Hematopoietic multipotent progenitor cell treated with erythropoietin and hydrocortisone succinate and interleukin-3 and kit ligand, for 17 days (in vitro differentiated cells): ENCODE measurements around the gene TCF12.

Source experiments
- DNase-seq: peaks from one replicate; pipeline ENCODE4 v3.0.0-alpha.2; 2015; ENCODE audit warnings: low spot score

The TCF12 gene

GRCh38 chr15:57297630-57298029 lies 379.2 kb downstream of the TCF12 start:
- no peak for DNase-seq

GRCh38 chr15:57298204-57298603 lies 379.8 kb downstream of the TCF12 start:
- no peak for DNase-seq

DNA sequence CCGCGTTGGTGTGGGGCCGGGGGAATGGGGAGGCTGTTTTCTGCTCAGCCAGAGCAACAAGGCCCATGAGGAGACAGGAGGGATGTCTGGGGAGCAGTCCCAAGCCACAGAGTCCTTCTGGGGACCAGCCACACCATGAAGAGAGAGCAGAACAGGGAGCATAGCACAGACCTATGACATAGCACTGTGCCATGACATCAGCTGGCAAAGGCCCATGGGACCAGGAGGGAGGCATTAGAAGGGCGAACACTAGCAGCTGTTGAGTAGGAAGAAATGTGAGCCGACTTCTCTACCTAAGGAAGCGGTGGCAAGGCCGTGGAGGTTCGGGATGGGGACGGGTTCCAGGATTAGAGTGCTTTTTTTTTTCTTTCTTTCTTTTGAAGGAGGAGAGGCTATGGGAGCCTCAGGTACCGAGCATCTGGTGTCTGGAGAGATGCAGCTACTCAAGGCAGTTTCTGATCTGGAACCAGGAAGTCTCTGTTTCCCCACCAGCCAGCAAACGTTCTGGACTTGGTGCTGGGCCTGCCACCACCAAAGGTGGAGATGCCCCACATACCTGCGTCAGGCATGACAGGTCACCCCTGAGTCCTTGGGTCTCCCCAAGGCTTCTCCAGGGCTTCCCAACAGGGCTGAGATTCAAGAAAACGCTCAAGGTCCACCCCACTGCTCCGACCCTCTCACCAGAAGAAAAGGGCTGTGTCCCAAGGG lies 380.6 kb downstream of the TCF12 start:
- DNase-seq = no peak

- no peak for DNase-seq
These were observed 382.9 kb downstream of the TCF12 start for GRCh38 chr15:57301307-57301706.

GRCh38 chr15:57302640-57303257 lies 384.3 kb downstream of the TCF12 start:
- no peak for DNase-seq

DNA sequence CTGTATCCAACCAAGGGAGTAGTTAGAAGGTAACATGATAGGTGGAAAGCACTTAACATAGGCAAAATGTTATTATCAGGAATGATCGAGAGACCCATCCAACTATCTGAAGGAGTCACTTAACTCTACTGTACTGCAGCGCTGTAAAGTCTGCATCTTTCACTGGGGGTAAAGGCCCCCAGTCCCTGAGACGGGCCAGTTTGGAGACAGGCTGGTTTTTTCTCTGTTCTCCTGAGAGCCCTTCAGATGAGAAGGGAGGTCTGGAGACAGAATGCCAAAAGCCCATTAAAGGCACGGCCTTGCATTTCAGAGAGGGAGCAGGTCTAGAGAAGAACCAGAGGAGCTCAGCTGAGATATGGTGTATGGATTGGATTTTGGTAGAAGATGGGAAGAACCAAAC lies 386.6 kb downstream of the TCF12 start:
- DNase-seq = no peak

- DNase-seq = peak; percentile 62
These were observed 387.9 kb downstream of the TCF12 start for GRCh38 chr15:57306161-57306943.

DNA sequence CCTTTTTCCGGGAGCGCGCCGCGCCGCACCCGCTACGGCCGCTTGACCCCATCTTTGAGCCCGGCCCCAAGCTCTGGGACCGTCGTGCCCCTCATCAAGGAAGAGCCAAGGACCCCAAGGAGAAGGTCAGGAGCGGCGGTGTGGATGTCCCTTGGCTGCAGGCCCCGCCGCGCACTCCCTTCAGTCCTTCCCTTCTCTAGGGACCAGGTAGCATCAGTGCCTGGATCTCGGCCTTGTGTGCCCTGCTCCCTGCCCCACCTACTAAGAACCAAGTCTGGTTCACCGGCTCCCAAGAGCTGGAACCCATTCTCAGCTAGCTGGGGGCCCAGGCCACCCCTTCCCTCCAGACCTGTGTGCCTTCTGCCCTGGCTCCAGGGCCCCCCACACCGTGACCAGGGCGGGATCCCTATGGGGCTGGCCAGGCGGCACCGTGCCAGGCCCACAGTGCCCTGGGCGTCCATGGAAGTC lies 388.5 kb downstream of the TCF12 start:
- DNase-seq = no peak

DNA sequence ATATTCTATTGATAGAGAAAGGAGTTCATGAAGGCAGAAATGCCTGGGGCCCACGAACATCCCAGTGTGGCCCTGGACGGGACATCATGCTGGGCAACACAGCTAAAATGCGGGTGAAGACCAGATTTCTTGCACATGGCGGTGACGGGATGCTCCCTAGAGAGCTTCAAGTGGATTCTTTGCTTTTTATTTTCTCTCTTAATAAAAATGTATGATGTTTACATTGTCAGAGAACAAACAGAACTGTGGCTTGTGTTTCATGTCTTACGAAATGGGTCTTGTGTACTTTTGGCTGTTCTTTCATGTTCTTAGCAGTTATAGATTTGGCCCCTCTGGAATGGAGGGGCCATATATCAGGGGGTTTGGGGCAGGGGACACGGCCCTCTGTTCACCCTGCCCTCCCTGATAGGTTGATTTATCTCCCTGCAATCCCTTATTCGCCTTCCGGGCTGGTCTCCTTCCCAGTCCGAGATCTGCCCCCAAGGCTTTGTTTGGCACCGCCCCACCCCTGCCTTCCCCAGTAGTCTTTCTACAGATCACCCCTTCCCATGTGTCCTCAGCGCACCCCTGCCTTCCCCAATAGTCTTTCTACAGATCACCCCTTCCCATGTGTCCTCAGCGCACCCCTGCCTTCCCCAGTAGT lies 389.2 kb downstream of the TCF12 start:
- DNase-seq = no peak

DNA sequence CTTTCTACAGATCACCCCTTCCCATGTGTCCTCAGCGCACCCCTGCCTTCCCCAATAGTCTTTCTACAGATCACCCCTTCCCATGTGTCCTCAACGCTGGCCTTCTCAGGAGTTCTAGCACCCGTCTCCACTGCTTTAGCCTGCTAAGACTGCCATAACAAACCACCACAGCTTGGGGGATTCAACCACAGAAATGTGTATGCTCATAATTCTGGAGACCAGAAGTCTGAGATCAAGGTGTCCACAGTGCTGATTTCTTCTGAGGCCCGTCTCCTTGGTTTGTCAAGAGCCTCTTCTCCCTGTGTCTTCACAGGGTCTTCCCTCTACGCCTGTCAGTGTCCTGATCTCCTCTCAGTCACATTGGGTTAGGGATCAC lies 389.7 kb downstream of the TCF12 start:
- no peak for DNase-seq

GRCh38 chr15:57309856-57310760 lies 391.7 kb downstream of the TCF12 start:
- no peak for DNase-seq

DNA sequence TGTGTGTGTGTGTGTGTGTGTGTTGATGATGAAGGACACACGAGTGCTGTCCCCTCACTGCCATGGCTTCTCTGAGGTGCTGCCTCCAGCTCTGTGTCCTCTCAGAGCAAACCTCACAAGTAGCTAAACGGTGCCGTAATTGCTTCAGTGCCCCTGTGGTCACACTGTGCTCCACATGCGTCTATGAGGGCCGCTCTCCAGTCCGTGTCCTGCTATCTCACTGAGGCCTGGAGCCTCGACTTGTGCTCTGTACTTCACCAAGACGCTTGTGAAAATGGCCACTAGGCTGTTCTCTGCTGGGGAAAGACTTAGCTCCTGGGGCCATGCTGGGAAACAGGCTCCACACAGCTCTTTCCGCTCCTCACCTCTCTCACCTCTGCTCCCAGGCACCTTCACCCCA lies 392.4 kb downstream of the TCF12 start:
- DNase-seq = no peak

GRCh38 chr15:57312006-57312317 lies 393.5 kb downstream of the TCF12 start:
- DNase-seq = no peak

- DNase-seq = no peak
These were observed 394.1 kb downstream of the TCF12 start for GRCh38 chr15:57312318-57313133.

- DNase-seq = no peak
These were observed 394.7 kb downstream of the TCF12 start for GRCh38 chr15:57313134-57313483.

DNA sequence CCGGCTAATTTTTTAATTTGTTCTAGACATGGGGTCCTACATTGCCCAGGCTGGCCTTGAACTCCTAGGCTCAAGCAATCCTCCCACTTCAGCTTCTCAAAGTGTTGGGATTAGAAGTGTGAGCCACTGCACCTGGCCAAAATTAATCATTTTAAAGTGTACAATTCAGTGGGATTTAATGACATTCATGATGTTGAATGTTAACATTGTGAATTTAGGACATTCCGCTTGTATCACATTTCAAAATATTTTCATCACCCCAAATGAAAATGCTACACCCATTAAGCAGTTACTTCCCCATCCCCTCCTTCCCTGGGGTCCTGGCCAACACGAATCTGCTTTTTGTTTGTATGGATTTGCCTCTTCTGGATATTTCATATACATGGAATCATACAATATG lies 395.8 kb downstream of the TCF12 start:
- DNase-seq = no peak

DNA sequence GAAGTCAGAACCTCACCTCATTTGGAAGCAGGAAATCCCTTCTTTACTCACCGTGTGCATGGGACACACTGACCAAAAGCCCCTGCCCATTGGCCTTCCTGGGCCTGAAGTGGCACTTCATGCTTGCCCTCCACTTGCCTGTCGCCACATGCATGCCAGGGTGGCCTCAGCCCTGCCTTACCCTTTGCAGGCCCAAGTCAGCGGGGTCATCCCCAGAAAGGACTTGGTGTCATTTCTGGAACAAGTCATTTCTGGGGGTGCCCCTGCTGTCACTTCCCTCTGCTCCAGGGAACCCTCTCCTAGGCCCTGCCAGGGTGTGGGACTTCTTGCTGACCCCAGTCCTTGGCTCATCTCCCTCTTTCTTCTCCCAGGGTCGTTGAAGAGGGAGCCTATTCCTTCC lies 398.0 kb downstream of the TCF12 start:
- no peak for DNase-seq

DNA sequence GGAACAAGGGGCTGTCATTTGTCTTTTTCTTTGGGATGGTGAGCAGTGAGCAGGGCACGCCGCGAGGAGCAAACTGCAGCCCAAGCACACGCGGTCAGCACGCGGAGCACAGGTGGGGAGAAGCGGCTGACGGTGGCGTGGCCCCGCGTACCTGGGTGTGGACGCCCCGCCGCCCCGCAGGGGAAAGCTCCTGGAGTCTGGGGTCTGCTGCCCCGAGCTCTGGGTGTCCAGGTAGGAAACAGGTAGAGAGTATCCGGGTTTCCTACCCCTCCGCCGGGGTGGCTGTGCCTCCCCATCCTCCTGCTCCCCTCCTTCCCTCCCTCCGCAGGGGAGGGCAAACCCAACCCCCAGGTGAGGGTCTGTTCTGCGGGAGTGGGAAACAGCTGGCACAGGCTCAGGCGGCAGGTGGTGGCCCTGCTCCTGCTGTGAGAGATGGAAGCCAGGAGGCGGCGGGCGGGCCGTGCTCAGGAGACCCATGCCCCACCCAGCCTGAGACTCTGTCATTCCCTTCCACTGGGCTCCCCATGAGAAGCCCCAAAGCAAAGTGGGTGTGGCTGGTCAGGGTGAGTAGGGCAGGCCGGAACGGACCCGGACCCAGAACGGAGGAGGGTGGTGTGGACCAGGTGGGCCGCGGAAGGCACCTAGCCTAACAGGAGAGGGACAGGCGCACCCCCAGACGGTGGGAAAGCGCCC lies 400.9 kb downstream of the TCF12 start:
- no peak for DNase-seq

DNA sequence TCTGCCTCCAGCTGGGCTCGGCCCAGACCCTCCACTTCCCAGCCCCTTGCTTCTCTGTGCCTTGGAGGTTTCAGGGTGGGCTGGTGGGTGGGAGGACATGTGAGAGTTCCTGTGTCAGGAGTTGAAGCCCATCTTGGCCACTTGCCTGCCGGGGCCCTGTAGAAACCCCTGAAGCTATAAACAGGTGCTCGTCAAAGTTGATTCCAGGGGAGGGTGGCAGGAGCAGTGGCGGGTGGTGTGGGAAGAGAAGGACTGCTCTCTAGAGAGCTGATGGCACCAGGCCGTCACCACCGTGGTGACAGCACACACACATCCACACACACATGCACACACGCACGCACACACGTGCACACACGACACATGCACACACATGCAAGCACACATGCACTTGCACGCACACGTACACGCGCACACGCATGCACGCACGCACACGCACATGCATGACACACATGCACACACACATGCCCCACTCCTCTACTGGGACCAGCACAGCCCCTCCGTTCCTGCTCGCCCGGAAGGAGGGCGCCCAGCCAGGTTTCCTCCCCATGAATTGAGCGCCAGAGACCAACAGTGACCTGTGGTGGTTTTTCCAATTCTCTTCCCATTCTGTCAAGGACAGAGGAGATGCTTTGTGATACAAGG lies 401.6 kb downstream of the TCF12 start:
- DNase-seq = no peak
